AG20443 (cell line): ENCODE results near the gene PODXL2.
"Not testable (repeated sequence)": the region's sequence is repeated elsewhere in the genome, so short reads cannot be mapped to it uniquely, and the experiment has no call there.

Experiments used
- DNase-seq: peaks from one replicate; pipeline ENCODE4 v3.0.0; 2012; ENCODE audit warnings: low spot score, mixed read lengths

Gene PODXL2

GRCh38 chr3:127674790-127675189, 45.8 kb downstream of the PODXL2 start:
- DNase-seq, result no peak

GRCh38 chr3:127675651-127676391, 46.8 kb downstream of the PODXL2 start:
- no peak for DNase-seq

GRCh38 chr3:127676456-127676855, 47.5 kb downstream of the PODXL2 start:
- DNase-seq, result no peak

GRCh38 chr3:127676921-127677351, 48.0 kb downstream of the PODXL2 start:
- DNase-seq, result no peak

- no peak for DNase-seq
Measured at GRCh38 chr3:127677541-127678314, 48.7 kb downstream of the PODXL2 start.

GRCh38 chr3:127678315-127678599, 49.3 kb downstream of the PODXL2 start:
- no peak for DNase-seq

- DNase-seq, result no peak
Measured at GRCh38 chr3:127678611-127679533, 49.9 kb downstream of the PODXL2 start.

- DNase-seq, result no peak
Measured at GRCh38 chr3:127679534-127680145, 50.7 kb downstream of the PODXL2 start.

- no peak for DNase-seq
Measured at GRCh38 chr3:127680146-127680661, 51.2 kb downstream of the PODXL2 start.

- no peak for DNase-seq
Measured at GRCh38 chr3:127680798-127681221, 51.8 kb downstream of the PODXL2 start.

- not testable (repeated sequence) for DNase-seq
Measured at GRCh38 chr3:127682175-127682554, 53.2 kb downstream of the PODXL2 start.

- DNase-seq, result no peak
Measured at GRCh38 chr3:127682561-127682960, 53.6 kb downstream of the PODXL2 start.

GRCh38 chr3:127684871-127685707, 56.1 kb downstream of the PODXL2 start:
- DNase-seq, result no peak

GRCh38 chr3:127685708-127686511, 56.9 kb downstream of the PODXL2 start:
- DNase-seq, result no peak

- no peak for DNase-seq
Measured at GRCh38 chr3:127686512-127686894, 57.5 kb downstream of the PODXL2 start.

GRCh38 chr3:127687228-127687737, 58.3 kb downstream of the PODXL2 start:
- no peak for DNase-seq

GRCh38 chr3:127688022-127688415, 59.0 kb downstream of the PODXL2 start:
- DNase-seq, result no peak

- DNase-seq, result no peak
Measured at GRCh38 chr3:127688416-127689265, 59.7 kb downstream of the PODXL2 start.
